Epithelial cell of proximal tubule (primary cell): Measurements from ENCODE around the gene EIF5A. TPM values are rescaled to one million over a fixed set of nuclear protein-coding genes. Genes with fewer than 3 reads are reported as not detected.
A peak's percentile ranks its signal among the peaks of the same experiment; 100 is the strongest.

Experiments used
- DNase-seq: peaks from one replicate; pipeline ENCODE4 v3.0.0-alpha.2; 2011; ENCODE audit warnings: low read depth
- H3K4me3 ChIP-seq: 2 replicates; pipeline ENCODE4 v1.5.1; 2011; ENCODE audit warnings: low read depth, mild to moderate bottlenecking, low read length
- total RNA-seq: library from RNA; depleted of rRNA; stranded (reverse); fragments of >200 nt; gene quantifications from 2 replicates; pipeline ENCODE4 v1.2.3, GENCODE V29; 2015
- TF ChIP-seq, protein P1 (sequence below): conservative IDR thresholded peaks from 2 replicates; pipeline ENCODE4 v1.5.1; 2012; ENCODE audit warnings: low read depth, mild to moderate bottlenecking, low read length

EIF5A gene
- total RNA-seq = 353 and 817 TPM in 2 replicates

DNA sequence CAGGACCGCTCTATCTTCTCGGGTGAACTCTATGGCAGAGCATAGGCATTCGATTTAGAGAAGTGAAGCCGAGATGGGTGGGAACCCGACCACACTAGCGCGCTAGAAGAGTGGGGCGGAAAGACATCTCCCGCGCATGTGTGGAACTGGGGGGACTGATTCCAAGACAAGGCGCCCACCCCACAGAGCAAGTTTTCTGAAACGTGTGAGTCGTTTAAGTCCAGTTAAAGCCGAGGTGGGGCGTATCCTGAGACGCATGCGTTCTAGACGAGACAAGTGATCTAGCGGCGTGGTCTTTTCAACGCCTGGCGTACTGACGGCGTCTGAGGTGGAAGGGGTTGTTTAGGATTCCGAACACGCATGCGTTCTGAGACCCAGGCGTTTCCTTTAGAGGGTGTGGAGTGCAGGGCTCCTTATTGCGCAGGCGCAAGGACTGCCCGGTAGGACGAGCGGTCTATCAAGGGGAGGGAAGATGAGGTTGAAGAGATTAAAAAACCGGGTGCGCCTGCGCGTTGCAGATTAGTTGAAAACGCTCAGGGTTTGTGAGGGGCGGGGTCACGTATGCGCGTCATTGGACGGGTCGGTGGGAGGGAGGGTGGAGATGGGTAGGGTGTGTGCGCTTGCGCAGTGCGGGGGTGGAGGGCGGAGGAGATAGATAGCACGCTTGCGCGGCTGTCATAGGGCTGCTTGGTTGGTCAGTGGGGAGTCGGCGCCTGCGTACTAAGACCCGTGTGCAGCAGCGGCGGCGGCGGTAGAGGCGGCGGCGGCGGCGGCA, at the start of gene EIF5A:
TSS of gene EIF5A (plus strand) at position 718 of the 775 bp plus-strand sequence. CDS start 2,008 bp downstream, outside the sequence.
- H3K4me3 ChIP-seq = peak within 1 kb of the TSS; percentile 95
- TF ChIP-seq, protein P1, sequence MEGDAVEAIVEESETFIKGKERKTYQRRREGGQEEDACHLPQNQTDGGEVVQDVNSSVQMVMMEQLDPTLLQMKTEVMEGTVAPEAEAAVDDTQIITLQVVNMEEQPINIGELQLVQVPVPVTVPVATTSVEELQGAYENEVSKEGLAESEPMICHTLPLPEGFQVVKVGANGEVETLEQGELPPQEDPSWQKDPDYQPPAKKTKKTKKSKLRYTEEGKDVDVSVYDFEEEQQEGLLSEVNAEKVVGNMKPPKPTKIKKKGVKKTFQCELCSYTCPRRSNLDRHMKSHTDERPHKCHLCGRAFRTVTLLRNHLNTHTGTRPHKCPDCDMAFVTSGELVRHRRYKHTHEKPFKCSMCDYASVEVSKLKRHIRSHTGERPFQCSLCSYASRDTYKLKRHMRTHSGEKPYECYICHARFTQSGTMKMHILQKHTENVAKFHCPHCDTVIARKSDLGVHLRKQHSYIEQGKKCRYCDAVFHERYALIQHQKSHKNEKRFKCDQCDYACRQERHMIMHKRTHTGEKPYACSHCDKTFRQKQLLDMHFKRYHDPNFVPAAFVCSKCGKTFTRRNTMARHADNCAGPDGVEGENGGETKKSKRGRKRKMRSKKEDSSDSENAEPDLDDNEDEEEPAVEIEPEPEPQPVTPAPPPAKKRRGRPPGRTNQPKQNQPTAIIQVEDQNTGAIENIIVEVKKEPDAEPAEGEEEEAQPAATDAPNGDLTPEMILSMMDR = no peak
- peak; percentile 99 for DNase-seq

DNA sequence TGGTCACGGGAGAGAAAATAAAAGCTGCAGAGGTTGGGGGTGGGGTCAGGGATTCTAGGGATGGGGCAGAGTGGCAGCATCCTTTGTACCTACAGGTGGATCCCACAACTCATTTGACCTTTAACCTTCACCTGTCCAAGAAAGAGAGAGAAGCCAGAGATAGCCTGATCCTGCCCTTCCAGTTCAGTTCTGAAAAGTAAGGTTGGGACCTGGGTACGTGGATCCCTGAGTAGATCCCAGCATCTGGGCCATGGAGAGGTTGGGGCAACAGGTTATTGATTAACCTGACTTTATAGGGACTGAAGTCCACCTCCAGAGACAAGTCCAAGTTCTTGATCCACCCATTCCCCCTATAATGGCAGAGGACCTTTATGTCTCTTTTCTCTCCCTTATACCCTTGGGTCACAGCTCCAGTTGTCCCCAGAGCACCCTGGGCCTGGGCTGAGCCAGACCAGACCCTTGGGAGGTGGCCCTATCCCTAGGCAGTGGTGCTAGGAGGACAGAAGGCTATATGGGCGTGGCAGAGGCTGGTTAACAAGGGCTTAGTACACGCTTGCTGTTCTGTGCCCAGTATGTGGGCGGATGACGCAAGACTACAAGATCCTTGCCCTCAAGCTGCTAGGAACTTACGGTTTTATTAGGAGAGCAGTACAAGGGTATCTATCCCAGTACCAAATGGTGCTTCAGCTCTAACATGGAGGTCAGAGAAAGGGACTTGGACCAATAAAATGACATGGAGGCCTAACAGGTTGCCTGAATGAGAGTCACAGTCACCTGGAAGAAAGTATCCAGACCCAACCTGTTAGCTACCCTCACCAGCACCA, 48.5 kb upstream of the EIF5A start:
- H3K4me3 ChIP-seq = no peak overlapping the region
- no peak for DNase-seq
- TF ChIP-seq, protein P1 = no peak

DNA sequence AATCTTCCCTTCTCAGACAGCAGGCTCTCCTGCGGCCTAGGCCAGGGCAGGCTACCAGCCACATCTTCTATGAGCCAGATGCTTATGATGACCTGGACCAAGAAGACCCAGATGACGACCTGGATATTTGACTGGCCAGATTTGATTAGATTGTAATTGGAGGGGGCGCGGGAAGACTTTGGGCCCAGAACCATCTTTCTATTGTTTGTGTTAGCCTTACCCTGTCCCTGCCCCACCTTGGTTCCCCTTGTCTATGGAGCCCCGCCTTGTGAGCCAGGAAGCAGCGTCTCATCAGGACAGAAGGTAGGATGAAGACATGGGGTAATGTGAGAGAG, 47.9 kb upstream of the EIF5A start:
- no peak overlapping the region for H3K4me3 ChIP-seq
- DNase-seq = no peak

DNA sequence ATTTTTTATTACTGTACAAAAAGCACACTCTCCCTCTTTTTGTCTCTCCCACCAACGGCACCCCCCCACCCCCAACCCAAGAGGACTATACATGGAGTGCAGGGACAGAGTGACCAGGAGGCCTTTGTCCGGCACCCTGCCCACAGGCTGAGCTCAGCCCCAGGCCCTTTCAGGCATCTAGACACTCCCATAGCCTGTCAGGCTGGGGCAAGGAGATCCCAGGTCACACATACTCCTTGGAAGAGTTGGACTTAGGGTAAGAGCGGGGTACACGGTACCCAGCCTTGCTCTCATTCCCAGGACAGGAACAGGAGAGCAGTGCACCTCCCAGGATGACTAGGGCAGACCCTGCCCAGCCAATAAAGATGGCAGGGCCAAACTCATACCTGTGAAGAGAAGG, 47.3 kb upstream of the EIF5A start:
- DNase-seq = no peak
- TF ChIP-seq, protein P1 = no peak
- peak overlapping the region; percentile 58 for H3K4me3 ChIP-seq

More for the DNA sequence above, 47.9 kb upstream of the EIF5A start:
- TF ChIP-seq, protein P1 = no peak

DNA sequence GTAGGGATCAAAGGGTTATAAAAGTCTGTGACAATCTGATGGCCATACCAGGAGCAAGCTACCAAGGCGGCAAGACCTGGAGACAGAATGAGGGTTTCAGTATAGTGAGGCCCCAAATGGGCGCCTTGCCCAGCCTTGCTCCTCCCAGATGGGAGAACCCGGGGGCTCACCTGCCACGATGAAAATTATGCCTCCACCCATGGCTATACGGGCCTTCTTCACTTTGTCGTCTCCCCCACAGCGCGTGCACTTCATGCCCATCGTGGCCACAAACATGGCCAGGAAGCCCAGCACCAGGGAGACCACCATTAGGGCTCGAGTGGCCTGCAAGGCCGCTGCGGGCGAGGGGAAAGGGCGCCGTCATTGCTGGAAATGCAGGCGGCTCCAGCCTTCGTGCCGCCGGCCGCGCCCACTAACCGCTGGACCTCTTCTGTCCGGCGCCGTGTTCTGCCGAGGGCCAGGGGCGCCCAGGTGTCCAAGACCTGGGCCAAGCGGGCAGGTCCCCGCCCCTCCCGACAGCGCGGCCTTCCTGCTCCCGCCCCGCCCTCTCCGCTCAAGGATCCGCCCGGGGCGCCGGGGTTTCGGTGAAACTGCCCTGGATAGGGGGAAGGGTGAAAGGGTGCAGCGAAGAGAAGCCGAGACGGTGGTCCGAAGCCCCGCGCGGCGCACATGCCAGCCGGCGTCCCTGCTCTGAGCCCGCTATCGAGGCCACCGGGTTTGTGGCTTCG, 46.6 kb upstream of the EIF5A start:
- DNase-seq = no peak
- H3K4me3 ChIP-seq = peak overlapping the region; percentile 58
- TF ChIP-seq, protein P1 = no peak

DNA sequence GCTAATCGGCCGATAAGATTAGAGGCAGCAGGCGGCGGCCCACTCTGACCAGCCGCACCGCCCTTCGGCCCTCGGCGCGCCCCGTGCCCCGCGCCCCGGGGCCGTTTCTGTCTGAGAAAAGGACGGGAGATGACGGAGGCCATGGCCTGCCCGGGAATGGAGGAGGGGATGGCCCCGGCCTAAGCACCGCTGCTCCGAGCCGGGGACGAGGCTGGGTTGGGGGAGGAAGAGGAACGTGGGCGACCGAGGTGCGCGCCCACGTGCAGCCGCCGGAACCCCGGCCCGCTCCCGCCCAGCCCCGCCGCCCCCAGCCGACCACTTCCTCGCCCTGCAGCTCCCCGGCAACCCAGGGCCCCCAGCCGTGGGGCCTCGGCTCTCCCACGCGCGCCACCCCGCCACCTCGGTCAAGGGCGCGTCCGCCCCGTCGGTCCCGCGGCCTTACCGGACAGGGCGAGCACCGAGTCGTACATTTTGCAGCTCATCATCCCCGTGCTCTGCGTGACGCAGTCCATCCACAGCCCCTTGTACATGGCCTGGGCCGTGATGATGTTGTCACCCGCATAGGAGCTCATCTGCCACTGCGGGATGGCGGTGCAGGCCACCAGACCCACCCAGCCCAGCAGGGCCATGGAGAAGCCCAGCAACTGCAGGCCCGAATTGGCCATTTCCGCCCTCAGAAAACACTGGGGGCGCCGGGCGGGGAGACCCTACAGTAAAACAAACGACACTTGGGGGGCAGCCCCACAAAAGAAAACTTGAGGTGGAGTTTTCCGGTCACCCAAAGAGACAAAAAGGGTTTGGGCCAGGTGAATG, 45.8 kb upstream of the EIF5A start:
- TF ChIP-seq, protein P1 = no peak
- no peak for DNase-seq
- H3K4me3 ChIP-seq = peak overlapping the region; percentile 58
